Activated CD8-positive, alpha-beta memory T cell treated with anti-CD3 and anti-CD28 coated beads for 48 hours (primary cell): ENCODE measurements around the gene HS3ST6.
"Not testable (repeated sequence)": the region's sequence is repeated elsewhere in the genome, so short reads cannot be mapped to it uniquely, and the experiment has no call there.

Experiments used
- DNase-seq, 3 experiments: peaks; one replicate each; pipeline ENCODE4 v3.0.0-alpha.2; 2020; ENCODE audit warnings: low read depth in 2 of 3, low spot score in 2 of 3

The HS3ST6 gene

DNA sequence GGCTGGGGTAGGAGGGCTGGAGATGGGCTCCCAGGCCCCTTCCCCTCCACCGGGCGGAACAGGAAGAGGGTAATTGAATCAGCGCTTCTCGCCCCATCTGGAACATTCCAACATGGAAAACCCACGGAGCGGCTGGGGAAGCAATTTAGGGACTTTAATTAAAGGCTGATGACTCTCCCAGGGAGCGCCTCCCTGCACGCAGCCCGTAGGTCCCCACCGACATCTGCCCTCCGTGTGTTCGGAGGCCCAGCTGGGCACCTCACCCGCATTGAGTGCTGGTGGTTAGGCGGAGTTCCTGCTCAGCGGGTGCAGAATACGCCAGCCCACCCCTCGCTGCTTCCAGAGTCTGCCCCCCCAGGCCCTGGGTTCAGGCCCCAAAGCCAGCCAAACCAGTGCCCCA is 10.0 kb downstream of the HS3ST6 start:
- DNase-seq, result no peak

DNA sequence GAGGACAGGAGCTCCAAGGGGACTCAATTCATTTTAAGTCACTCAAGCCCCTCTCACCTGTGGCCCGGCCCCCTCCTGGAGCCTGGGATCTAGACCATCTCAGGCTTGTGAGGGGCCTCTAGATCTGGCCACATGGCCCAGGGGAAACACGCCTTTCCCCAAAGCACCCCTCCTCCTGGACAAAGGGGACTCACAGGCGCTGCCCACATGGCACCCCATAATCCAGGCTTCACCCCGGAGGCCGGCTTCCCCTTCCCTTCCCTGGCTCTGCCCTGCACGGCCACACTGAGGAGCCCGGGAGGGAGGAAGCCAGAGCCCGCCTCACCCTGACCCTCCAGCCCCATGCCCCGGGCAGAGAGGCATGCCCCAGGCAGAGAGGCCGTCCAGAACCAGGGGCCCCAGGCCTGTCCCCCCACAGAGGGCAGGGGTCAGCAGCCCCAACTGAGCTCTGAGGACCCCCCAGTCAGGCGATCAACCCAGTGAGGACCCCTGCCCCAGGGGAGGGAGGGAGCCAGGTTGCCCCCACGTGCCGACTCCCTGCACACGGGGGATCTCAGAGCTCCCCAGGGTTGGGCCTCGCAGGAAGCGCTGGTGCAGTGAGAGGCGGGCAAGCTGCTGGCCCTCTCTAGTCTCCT is 10.9 kb downstream of the HS3ST6 start:
- DNase-seq, result no peak

DNA sequence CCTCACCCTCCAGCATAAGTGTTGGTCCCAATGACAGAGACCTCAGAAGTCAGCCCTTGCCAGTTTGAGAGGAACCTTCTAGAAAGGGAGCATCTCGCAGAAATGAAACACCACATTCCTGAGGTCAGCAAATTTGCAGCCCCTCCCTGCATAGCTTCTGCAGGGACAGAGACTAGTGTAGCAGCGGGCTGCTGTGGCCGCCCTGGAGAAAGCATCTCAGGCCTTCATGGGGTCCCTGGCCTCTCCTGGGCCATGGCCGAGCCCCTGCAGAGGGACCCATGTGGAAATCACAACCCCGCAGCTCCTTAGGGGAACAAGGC is 11.4 kb downstream of the HS3ST6 start:
- no peak for DNase-seq

DNA sequence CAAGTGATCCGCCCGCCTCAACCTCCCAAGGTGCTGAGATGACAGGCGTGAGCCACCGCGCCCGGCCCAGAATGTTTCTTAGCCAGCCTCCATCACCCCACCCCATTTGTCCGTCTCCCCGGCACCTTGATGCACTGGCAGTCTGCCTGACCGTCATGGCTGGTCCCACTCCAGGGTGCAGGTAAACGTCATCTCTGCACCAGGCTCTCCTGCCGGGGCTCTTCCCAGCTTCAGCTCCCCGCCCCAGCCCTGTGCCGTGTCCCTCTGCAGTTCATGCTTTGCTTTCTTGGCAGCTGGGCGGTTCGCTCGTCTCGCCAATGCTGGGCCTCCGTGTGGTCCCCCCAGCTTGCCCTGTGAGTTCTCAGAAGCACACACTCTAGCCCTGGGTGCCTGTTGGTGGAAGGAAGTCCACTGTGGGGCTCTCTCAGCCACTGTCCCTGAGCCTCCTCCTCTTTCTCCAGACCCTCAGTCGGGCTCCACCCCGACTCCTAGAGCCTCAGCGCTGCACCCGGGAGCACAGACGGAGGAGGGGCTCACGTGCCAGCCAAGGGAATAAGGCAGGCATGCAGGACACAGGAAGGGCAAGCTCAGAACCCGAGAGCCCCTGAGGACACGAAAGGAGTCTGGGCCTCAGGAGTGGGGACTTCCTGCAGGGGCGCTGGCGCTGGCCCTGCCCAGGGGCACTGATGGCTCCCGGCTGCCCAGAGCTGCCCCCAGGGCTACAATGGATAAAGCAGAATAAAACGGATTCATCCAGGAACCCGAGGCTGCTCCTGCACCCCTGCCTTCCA is 12.0 kb downstream of the HS3ST6 start:
- DNase-seq, result no peak

DNA sequence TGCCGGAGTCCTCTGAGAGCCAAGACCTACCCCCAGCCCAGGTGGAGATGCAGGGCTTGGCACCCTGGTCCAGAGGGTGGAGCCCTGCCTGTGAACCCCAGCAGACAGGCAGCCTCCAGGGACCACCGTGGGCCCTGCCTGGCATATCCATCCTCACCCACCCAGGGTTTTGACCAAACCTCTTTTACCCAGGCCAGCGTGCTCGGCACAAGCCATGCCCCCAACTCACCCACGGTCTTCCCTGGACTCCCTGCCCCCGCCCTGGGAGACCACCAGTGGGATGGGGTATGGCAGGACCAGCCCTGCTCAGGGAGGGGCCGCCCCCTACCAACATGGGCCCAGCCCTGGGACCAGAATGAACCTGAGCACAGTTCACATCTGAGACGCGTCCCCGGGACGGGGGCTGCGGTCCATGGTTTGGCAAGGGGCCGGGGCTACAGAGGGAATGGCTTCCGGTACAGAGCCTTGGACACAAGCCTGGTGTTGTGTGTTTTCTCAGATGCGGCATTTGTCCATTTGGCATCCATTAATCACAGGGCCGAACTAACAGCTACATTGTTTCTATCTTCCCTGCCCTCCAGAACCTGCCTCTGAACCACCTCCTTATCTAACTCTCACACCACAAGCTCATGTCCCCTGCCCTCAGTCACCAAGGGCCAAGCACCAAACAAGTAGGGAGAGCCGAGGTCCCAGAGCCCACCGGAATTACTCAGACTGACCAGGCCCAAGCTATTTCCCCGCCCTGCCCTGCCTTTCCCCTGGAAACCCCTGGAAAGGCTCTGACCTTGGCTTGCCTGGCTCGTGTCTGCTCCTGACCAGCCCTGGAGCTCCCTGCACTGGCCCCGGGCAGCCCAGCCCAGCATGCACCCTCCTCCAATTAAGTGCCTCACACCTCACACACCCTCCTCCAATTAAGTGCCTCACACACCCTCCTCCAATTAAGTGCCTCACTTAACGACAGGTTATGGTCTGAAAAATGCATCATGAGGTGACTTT is 14.1 kb downstream of the HS3ST6 start:
- no peak for DNase-seq

DNA sequence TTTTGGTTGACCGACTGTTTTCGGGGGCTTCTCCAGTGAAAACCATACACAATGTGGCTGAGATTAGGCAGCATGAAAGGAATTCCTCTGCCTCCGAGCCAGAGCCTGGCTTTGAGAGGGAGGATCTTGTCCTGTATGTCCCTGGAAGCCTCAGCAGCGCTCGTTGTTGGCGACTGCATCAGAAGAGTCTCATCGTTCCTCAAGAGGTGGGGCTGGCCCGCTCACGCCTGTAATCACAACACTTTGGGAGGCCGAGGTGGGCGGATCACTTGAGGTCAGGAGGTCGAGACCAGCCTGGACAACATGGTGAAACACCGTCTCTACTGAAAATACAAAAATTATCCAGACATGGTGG is 15.0 kb downstream of the HS3ST6 start:
- DNase-seq, result no peak

DNA sequence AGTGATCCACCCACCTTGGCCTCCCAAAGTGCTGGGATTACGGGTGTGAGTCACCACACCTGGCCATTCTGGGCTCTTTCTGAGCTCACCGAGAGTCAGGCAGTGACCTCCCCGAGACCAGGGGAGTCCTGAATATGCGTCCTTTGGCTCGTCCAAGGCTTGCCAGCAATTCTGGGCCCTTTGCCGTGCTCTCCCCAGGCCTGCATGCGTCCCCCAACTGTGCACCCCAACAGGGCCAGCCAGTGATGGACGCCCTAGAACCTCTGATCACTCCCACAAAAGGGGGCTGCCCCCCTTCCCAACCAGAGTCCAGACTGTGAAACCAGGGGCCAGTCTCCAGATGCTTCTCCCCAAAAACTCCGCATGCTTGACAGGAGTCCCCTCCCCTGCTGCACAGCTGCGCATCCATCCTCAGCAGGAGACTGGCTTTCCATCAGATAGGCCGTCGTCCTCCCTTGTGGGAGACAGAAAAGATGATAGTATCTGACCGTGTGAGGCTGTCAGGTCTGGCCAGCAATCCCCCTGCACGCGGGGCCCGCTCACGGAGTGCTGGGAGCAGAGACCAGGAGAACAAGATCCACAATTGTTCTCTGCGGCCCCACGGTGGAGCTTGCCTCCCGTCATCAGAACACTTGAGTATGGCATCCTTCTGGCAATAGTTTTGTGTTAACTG is 15.5 kb downstream of the HS3ST6 start:
- no peak for DNase-seq

DNA sequence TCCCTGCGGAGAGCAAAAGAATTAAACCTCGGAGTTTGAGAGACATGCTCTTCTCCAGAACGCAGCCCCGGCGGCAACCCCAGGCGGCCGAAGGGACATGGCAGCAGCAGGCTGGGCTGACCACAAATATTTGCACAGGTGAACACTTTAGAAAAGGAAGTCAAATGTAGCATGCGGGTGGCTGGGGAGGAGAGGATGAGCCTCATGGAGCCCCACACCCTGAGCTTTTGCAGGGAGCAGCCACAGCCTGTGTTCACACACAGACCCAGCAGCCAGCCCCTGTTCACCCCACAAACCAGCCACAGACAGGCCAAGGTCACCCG is 17.8 kb downstream of the HS3ST6 start:
- DNase-seq, result no peak

DNA sequence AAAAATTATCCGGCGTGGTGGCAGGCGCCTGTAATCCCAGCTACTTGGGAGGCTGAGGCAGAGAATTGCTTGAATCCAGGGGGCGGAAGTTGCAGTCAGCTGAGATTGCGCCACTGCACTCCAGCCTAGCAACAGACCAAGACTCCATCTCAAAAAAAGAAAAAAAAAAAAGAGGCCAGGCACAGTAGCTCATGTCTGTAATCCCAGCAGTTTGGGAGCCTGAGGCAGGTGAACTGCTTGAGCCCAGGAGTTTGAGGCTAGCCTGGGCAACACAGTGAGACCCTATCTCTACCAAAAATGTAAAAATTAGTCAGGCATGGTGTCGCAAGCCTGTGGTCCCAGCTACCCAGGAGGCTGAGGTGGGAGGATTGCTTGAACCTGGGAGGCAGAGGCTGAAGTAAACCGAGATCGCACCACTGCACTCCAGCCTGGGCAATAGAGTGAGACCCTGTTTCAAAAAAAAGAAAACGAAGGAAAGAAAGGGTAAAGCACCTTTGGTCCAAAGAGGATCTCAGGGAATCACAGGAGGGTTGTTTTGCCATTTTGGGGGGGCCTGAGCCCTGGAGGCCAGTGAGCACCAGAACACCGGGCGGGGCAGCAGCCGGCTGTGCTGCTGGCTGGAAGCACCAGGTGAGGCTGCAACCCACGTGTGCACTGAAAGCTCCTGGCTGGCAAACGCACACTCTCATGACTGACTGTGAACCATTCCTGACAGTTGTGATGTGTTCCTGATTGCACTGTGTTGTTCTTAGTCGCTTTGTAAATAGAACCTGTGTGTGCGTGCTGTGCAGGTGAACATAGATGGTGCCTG is 18.4 kb downstream of the HS3ST6 start:
- DNase-seq, result no peak

DNA sequence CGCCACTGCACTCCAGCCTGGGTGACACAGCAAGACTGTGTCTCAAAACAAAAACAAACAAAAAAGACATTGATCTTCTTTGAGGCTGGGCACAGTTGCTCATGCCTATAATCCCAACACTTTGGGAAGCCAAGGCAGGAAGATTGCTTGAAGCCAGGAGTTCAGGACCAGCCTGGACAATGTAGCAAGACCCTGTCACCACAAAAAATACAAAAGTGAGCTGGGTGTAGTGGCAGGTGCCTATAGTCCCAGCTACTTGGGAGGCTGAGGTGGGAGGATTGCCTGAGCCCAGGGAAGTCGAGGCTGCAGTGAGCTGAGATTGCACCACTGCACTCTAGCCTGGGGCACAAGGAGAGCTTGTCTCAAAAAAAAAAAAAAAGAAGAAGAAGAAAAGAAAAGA is 20.5 kb downstream of the HS3ST6 start:
- DNase-seq, result not testable (repeated sequence)

DNA sequence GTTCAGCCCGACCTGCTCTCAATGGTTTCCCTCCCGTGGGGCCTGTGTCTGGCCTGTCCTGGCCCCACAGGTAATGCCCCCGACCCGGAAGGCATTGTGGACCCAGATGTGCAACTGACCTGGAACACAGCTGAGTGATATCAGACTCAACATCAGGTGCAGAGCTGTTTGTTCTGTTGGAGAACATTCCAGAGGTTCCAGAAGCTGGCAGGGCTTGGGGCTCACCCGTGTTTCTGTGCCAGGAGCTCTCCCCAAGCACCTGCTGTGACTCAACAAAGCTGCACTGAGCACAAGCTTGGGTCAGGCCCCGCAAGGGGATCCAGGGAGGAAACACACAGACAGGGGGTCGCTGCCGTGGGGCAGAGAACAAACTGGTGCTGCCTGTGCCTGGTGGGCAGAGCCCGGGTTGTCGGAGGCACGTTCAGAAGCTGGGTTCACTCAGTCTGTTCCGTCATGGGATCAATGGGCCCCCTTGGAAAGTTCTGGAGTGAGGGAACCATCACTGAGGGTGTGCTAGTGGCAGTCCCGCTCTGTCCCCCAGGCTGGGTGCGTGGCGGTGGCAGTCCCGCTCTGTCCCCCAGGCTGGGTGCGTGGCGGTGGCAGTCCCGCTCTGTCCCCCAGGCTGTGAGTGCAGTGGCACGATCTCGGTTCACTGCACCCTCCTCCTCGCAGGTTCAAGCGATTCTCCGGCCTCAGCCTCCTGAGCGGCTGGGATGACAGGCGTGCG is 22.1 kb downstream of the HS3ST6 start:
- no peak for DNase-seq

DNA sequence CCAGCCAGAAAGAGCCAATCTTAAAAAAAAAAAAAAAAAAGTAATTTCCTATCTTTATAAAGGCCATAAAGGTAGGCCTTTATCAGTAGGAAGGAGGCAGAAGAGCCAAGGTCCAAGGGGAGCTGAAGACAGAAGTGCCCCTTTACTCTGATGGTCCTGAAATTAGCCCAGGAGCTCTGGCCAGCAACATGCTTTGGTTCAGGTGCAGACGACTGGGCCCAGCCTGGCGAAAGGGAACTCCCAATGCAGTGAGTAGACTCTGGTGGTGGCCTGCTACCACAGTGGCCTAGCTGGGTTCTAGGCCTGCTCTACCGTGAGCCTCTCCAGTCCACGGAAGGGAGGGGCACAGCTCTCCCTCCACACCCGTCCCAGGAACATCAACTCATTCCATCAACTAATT is 23.1 kb downstream of the HS3ST6 start:
- DNase-seq, result no peak

DNA sequence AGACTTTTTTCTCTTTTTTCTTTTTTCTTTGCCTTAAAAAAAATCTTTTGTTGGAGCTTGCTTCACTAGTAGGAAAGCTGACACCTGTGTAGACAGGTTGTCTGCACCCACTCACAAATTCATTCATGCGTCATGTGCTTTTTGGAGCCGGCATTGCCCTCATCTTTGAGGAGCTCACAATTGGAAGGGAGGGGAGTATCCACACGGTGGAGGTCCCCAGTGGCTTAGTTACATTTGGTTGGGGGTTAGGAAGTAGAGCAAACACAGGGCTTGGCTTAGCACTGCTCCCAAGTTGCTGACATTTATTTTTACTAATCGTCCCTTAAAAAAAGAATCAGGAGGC is 27.5 kb downstream of the HS3ST6 start:
- no peak for DNase-seq

DNA sequence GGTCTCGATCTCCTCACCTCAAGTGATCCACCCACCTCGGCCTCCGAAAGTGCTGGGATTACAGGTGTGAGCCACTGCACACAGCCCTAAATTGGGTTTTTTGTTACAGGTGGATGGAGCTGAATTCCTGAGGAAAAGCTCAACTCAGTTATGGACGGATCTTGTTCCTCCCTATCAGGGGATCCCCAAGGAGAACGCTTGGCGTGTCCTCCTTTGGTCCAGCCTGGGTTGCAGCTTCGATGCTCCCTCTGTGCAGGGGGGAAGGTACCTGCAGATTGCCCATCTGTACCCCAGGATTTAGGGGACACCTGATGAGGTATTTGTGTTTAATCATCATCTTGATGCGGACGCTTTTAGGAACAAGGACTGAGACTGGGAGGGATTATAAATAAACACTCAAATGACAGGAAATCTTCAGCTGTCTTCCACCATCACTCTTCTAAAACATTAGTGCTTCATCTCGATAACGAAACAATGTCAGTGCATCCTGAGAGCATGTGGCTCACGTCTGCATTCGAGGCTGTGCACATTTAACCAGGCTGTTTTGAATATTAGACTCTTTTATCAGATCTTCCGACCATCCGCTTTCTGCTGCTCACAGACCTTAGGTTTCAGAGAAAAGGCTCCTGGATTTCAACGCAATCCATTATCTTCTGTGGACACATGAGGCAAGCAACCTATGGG is 28.0 kb downstream of the HS3ST6 start:
- no peak for DNase-seq

DNA sequence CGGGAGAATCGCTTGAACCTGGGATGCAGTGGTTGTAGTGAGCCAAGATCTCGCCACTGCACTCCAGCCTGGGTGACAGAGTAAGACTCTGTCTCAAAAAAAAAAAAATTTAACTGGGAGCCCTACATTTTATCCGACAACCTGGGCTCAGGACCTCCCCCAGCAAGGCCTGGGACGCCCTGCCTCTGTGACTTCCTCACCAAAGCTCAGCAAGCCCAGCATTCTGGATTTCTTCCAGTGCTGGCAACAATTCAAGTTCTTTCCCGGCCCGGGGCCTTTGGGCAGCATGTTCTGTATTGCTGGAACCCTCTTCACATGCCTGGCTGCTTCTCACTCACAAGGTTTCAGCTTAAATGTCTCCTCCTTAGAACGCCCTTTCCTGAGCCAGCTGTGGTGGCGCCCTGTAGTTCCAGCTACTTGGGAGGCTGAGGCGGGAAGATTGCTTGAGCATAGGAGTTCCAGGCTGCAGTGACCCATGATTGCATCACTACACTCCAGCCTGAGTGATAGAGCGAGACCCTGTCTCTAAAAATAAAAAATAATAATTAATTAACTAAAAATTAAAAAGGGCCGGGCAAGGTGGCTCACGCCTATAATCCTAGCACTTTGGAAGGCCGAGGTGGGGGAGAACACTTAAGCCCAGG is 30.4 kb downstream of the HS3ST6 start:
- no peak for DNase-seq

DNA sequence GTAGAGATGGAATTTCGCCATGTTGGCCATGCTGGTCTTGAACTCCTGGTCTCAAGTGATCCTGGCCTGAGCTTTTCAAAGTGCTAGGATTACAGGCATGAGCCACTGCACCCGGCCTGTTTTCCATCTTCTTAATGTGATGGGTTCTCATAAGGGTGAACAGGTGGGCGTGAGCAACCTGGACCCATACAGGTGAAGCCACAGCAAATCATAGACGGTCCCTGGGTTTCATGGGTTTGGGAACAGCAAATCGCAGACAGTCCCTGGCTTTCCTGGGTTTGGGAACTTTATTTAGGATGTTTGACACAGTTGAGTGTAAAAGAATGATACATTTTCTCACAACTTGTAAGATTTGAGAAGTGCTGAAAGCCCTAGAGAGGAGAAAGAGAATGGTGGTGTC is 33.3 kb downstream of the HS3ST6 start:
- DNase-seq, result no peak

DNA sequence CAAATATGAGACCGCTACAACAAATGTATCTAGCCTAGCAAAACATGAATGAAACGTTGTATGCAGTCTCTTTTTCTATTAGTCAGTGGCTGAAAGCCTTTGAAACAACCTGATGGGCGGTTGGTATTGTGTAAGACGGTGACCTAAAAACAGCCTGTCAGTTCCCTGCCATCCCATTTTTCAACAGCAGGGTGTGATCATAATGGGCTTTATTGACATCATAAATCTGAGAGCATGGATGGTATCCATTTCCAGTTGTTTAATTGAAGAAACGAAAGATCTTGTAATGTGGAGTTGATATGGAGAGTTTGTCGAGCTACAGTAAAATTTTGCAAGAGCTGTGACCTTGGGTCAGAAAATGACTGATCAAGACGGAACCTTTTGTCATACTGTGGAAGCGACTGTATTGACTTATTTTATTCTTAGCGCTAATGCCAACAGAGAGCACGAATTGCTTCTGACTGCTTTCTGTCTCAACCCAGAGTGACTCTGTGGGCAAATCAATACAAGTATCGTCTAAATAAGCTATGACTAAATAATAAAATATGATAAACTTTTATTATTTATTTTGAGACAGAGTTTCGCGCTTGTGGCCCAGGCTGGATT is 34.0 kb downstream of the HS3ST6 start:
- DNase-seq, result no peak

DNA sequence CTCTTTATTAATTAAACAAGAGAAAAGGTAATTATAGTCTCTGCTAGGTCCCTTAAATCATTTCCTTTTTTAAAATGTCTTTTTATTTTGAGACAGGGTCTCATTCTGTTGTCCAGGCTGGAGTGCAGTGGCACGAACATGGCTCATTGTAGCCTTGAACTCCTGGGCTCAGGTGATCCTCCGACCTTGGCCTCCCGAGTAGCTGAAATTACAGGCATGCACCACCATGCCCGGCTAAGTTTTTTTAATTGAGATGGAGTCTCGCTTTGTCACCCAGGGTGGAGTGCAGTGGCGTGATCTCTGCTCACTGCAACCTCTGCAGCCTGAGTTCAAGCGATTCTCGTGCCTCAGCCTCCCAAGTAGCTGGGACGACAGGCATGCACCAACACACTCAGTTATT is 37.0 kb downstream of the HS3ST6 start:
- DNase-seq, result not testable (repeated sequence)

DNA sequence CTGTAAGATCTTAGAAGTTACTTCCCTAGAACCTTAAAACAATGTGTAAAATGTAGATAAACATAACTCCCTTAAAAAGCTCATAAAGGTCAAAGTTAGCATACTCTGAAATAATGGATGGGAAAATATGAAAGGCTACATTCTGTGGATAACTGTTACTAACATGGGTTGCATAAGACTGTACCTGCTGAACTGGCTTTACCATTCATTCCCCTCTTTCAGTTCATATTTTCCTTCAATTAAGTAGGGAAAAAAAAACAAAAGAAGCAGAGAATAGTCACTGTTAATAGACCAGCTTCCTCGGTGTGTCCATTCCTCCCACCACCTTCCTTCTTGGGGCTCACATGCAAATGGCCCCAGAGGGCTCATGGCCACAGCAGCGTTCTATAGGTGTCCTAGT is 38.7 kb downstream of the HS3ST6 start:
- DNase-seq, result no peak
